ENCODE measurements around the gene TEX48. TPM values are rescaled to one million over a fixed set of nuclear protein-coding genes. Genes with fewer than 3 reads are reported as not detected.

TEX48 gene
- total RNA-seq, 1 donor from 2014 or later, result not detected

- no peak overlapping the region for H3K4me3 ChIP-seq (ENCODE audit: low read depth, low read length)
- DNase-seq (ENCODE audit: low read depth), result no peak
- no peak for TF ChIP-seq CTCF (conservative IDR thresholded peaks at IDR 0.05; ENCODE audit: low read depth, low read length)
These were observed 52.4 kb downstream of the TEX48 start for GRCh38 chr9:114629563-114630090.

- no peak overlapping the region for H3K4me3 ChIP-seq (ENCODE audit: low read depth, low read length)
- TF ChIP-seq CTCF (conservative IDR thresholded peaks at IDR 0.05; ENCODE audit: low read depth, low read length), result no peak
- no peak for DNase-seq (ENCODE audit: low read depth)
These were observed 54.4 kb downstream of the TEX48 start for GRCh38 chr9:114627553-114627952.

GRCh38 chr9:114626415-114627020, 55.5 kb downstream of the TEX48 start:
- TF ChIP-seq CTCF (conservative IDR thresholded peaks at IDR 0.05; ENCODE audit: low read depth, low read length), result no peak

GRCh38 chr9:114624677-114625076, 57.3 kb downstream of the TEX48 start:
- DNase-seq (ENCODE audit: low read depth), result no peak
- H3K4me3 ChIP-seq (ENCODE audit: low read depth, low read length), result no peak overlapping the region
- TF ChIP-seq CTCF (conservative IDR thresholded peaks at IDR 0.05; ENCODE audit: low read depth, low read length), result no peak

More at GRCh38 chr9:114626415-114627020, 55.5 kb downstream of the TEX48 start:
- no peak for DNase-seq (ENCODE audit: low read depth)
- H3K4me3 ChIP-seq (ENCODE audit: low read depth, low read length), result no peak overlapping the region

- TF ChIP-seq CTCF (conservative IDR thresholded peaks at IDR 0.05; ENCODE audit: low read depth, low read length), result no peak
- peak; percentile 45 for DNase-seq (ENCODE audit: low read depth)
These were observed 59.9 kb downstream of the TEX48 start for GRCh38 chr9:114621975-114622609.

GRCh38 chr9:114621561-114621960, 60.4 kb downstream of the TEX48 start:
- no peak for DNase-seq (ENCODE audit: low read depth)
- TF ChIP-seq CTCF (conservative IDR thresholded peaks at IDR 0.05; ENCODE audit: low read depth, low read length), result no peak
- no peak overlapping the region for H3K4me3 ChIP-seq (ENCODE audit: low read depth, low read length)

More at GRCh38 chr9:114621975-114622609, 59.9 kb downstream of the TEX48 start:
- no peak overlapping the region for H3K4me3 ChIP-seq (ENCODE audit: low read depth, low read length)

Data from epithelial cell of proximal tubule (primary cell).